ENCODE results near the gene ZNF726. TPM values are rescaled to one million over a fixed set of nuclear protein-coding genes. Genes with fewer than 3 reads are reported as not detected.
"Not testable (repeated sequence)": the region's sequence is repeated elsewhere in the genome, so short reads cannot be mapped to it uniquely, and the experiment has no call there.

Gene ZNF726
- total RNA-seq, 1 experiment from 2014 or later: not detected

- BruUV-seq (replicated peaks): no TSS peak
- intact Hi-C loops (cut with micrococcal nuclease; ENCODE audit: unreplicated experiment): no loop called here
- ChIA-PET CTCF (no interaction called here), POLR2A (no interaction called here)
- H3K27me3 ChIP-seq (replicated peaks; ENCODE audit: control insufficient read depth, insufficient read depth, low read length): no peaks in the 10 kb centered on the region
- DNase-seq: no peak
- H3K36me3 Mint-ChIP-seq (ENCODE audit: insufficient read depth, unreplicated experiment): no peaks in the 10 kb centered on the region
- no peak overlapping the region for H3K27ac Mint-ChIP-seq (ENCODE audit: unreplicated experiment)
- H3K4me1 ChIP-seq: peaks cover 4% of the 10 kb centered on the region; the same call in 1 of the 2 replicates
- H3K4me3 ChIP-seq (ENCODE audit: low read depth, low read length): no peak overlapping the region
- no peaks in the 10 kb centered on the region for H3K36me3 ChIP-seq (ENCODE audit: control insufficient read depth, insufficient read depth, low read length)
- H3K9me3 Mint-ChIP-seq (ENCODE audit: unreplicated experiment): peaks cover 38% of the 10 kb centered on the region
- H3K4me1 Mint-ChIP-seq (ENCODE audit: low read depth, unreplicated experiment): no peaks in the 10 kb centered on the region
- no peak overlapping the region for H3K4me3 Mint-ChIP-seq (ENCODE audit: unreplicated experiment)
- no peaks in the 10 kb centered on the region for H3K27me3 Mint-ChIP-seq (ENCODE audit: insufficient read depth, unreplicated experiment)
- peaks cover 8% of the 10 kb centered on the region for H3K9me3 ChIP-seq
- no peak for TF ChIP-seq CTCF (IDR thresholded peaks at IDR 0.05; ENCODE audit: insufficient read depth in 1 of 2, low read depth in 1 of 2, low read length in 1 of 2, severe bottlenecking in 1 of 2, unreplicated experiment in 1 of 2)
These were observed 42.3 kb upstream of the ZNF726 start for GRCh38 chr19:23872282-23872919.

GRCh38 chr19:23876261-23876660 lies 38.4 kb upstream of the ZNF726 start:
- Histone ChIP-seq H3K9me3 (peaks cover 11% of the 10 kb centered on the region), H3K27me3 (replicated peaks; ENCODE audit: control insufficient read depth, insufficient read depth, low read length) (no peaks in the 10 kb centered on the region), H3K4me3 (ENCODE audit: low read depth, low read length) (no peak overlapping the region), H3K36me3 (ENCODE audit: control insufficient read depth, insufficient read depth, low read length) (no peaks in the 10 kb centered on the region), H3K4me1 (peaks cover 4% of the 10 kb centered on the region; the same call in 1 of the 2 replicates)
- Mint-ChIP-seq H3K4me1 (ENCODE audit: low read depth, unreplicated experiment) (peaks cover 7% of the 10 kb centered on the region), H3K27me3 (ENCODE audit: insufficient read depth, unreplicated experiment) (no peaks in the 10 kb centered on the region), H3K9me3 (ENCODE audit: unreplicated experiment) (peaks cover 60% of the 10 kb centered on the region), H3K36me3 (ENCODE audit: insufficient read depth, unreplicated experiment) (no peaks in the 10 kb centered on the region), H3K4me3 (ENCODE audit: unreplicated experiment) (no peak overlapping the region), H3K27ac (ENCODE audit: unreplicated experiment) (no peak overlapping the region)
- ChIA-PET POLR2A (no interaction called here), CTCF (no interaction called here)
- TF ChIP-seq CTCF (IDR thresholded peaks at IDR 0.05; ENCODE audit: insufficient read depth in 1 of 2, low read depth in 1 of 2, low read length in 1 of 2, severe bottlenecking in 1 of 2, unreplicated experiment in 1 of 2): no peak
- intact Hi-C loops (cut with micrococcal nuclease; ENCODE audit: unreplicated experiment): no loop called here
- BruUV-seq (replicated peaks): no TSS peak
- DNase-seq: no peak

- H3K27me3 Mint-ChIP-seq (ENCODE audit: insufficient read depth, unreplicated experiment); H3K27me3 ChIP-seq (replicated peaks; ENCODE audit: control insufficient read depth, insufficient read depth, low read length); H3K27ac Mint-ChIP-seq (ENCODE audit: unreplicated experiment); intact Hi-C loops (cut with micrococcal nuclease; ENCODE audit: unreplicated experiment); H3K4me3 Mint-ChIP-seq (ENCODE audit: unreplicated experiment); CTCF ChIA-PET; POLR2A ChIA-PET; H3K36me3 Mint-ChIP-seq (ENCODE audit: insufficient read depth, unreplicated experiment); H3K4me3 ChIP-seq (ENCODE audit: low read depth, low read length); H3K36me3 ChIP-seq (ENCODE audit: control insufficient read depth, insufficient read depth, low read length); BruUV-seq (replicated peaks); H3K4me1 ChIP-seq: not testable (repeated sequence)
- H3K9me3 Mint-ChIP-seq (ENCODE audit: unreplicated experiment): peaks cover 60% of the 10 kb centered on the region
- H3K9me3 ChIP-seq: peaks cover 11% of the 10 kb centered on the region
- peak in 1 of 2 experiments; percentile 2 for DNase-seq
- H3K4me1 Mint-ChIP-seq (ENCODE audit: low read depth, unreplicated experiment): peaks cover 12% of the 10 kb centered on the region
These were observed 37.9 kb upstream of the ZNF726 start for GRCh38 chr19:23876756-23877155.
